IMR-90 (cell line): ENCODE measurements around the gene DUSP10. TPM values are rescaled to one million over a fixed set of nuclear protein-coding genes. Genes with fewer than 3 reads are reported as not detected.
A peak's percentile ranks its signal among the peaks of the same experiment; 100 is the strongest.

Source experiments
- ATAC-seq: fragments of 200-7000 bp; cut with Tn5 transposase; 2 replicates; pipeline ENCODE4 v1.9.1; 2020; ENCODE audit warnings: low read depth, mild to moderate bottlenecking, moderate library complexity
- BruUV-seq: library from RNA; stranded (reverse); fragments of 400-500 nt; replicated peaks from 2 replicates; lab custom pipeline; 2021; lab: Mats Ljungman, UMichigan
- CTCF ChIA-PET: fragments of 300-600 bp; formaldehyde crosslinking; extraction: SDS; loops from one replicate; lab custom pipeline; 2021; ENCODE audit warnings: antibody characterized with exemption; lab: Yijun Ruan, JAX
- POLR2A ChIA-PET: fragments of 300-600 bp; sonication (Branson Sonifier 250); formaldehyde crosslinking; loops from one replicate; lab custom pipeline; 2022; ENCODE audit warnings: antibody characterized with exemption; ENCODE audit not compliant: unreplicated experiment; lab: Charles Lee
- DNase-seq: peaks from one replicate; pipeline ENCODE4 v3.0.0; 2013
- H2AFZ ChIP-seq: replicated peaks from 2 replicates; pipeline ENCODE3; 2013; ENCODE audit warnings: low read length, mild to moderate bottlenecking; ENCODE audit not compliant: poor library complexity
- H2AK5ac ChIP-seq: 2 replicates; pipeline ENCODE4 v1.6.1; 2013; ENCODE audit warnings: low read depth, low read length, inconsistent platforms
- H2AK9ac ChIP-seq: replicated peaks from 2 replicates; pipeline ENCODE3; 2013; ENCODE audit warnings: mild to moderate bottlenecking, low read depth, low read length, moderate library complexity; ENCODE audit not compliant: poor library complexity
- H2BK120ac ChIP-seq: 2 replicates; pipeline ENCODE4 v1.6.1; 2013; ENCODE audit warnings: low read depth, low read length, inconsistent platforms
- H2BK15ac ChIP-seq: 3 replicates; pipeline ENCODE4 v1.6.1; 2013; ENCODE audit warnings: low read depth, low read length, inconsistent platforms
- H2BK20ac ChIP-seq: 2 replicates; pipeline ENCODE4 v1.6.1; 2013; ENCODE audit warnings: low read depth, mild to moderate bottlenecking, inconsistent platforms, low read length, moderate library complexity
- H2BK5ac ChIP-seq: 2 replicates; pipeline ENCODE4 v1.6.1; 2013; ENCODE audit warnings: mild to moderate bottlenecking, low read depth, low read length, inconsistent platforms; ENCODE audit not compliant: poor library complexity, severe bottlenecking
- H3K14ac ChIP-seq: replicated peaks from 2 replicates; pipeline ENCODE4 v1.6.1; 2013; ENCODE audit warnings: low read depth, low read length, inconsistent platforms
- H3K18ac ChIP-seq: 2 replicates; pipeline ENCODE4 v1.6.1; 2013; ENCODE audit warnings: low read depth, low read length, control low read depth
- H3K23ac ChIP-seq: 2 replicates; pipeline ENCODE4 v1.6.1; 2013; ENCODE audit warnings: low read depth, low read length, inconsistent platforms
- H3K27ac ChIP-seq: 2 replicates; pipeline ENCODE4 v1.5.1; 2013; ENCODE audit warnings: mild to moderate bottlenecking, control low read depth, low read length; ENCODE audit not compliant: insufficient read depth
- H3K27me3 ChIP-seq: 2 replicates; pipeline ENCODE4 v1.6.1; 2013; ENCODE audit warnings: low read length; ENCODE audit not compliant: control insufficient read depth, insufficient read depth
- H3K36me3 ChIP-seq: 2 replicates; pipeline ENCODE4 v1.6.1; 2013; ENCODE audit warnings: low read length, mixed read lengths; ENCODE audit not compliant: control insufficient read depth, insufficient read depth
- H3K4ac ChIP-seq: 2 replicates; pipeline ENCODE4 v1.6.1; 2013; ENCODE audit warnings: low read depth, low read length, inconsistent platforms
- H3K4me1 ChIP-seq: 2 replicates; pipeline ENCODE4 v1.6.1; 2013; ENCODE audit warnings: low read length, mixed read lengths; ENCODE audit not compliant: control insufficient read depth, insufficient read depth
- H3K4me2 ChIP-seq: 2 replicates; pipeline ENCODE4 v1.6.1; 2013; ENCODE audit warnings: low read depth, mild to moderate bottlenecking, control low read depth, low read length, moderate library complexity
- H3K4me3 ChIP-seq: 2 replicates; pipeline ENCODE4 v1.5.1; 2013; ENCODE audit warnings: low read depth, mild to moderate bottlenecking, control low read depth, low read length, moderate library complexity; ENCODE audit not compliant: insufficient read depth
- H3K56ac ChIP-seq: 2 replicates; pipeline ENCODE4 v1.6.1; 2013; ENCODE audit warnings: low read length, inconsistent platforms; ENCODE audit not compliant: insufficient read depth; ENCODE audit errors: extremely low read depth
- H3K79me1 ChIP-seq, 2 experiments: 2 replicates each; pipeline ENCODE4 v1.6.1; 2013; ENCODE audit warnings: low read length in 2 of 2, inconsistent platforms in 1 of 2, low read depth in 1 of 2
- H3K9ac ChIP-seq: 2 replicates; pipeline ENCODE4 v1.6.1; 2013; ENCODE audit warnings: low read depth, low read length, control low read depth
- H3K9me1 ChIP-seq: 2 replicates; pipeline ENCODE4 v1.6.1; 2013; ENCODE audit warnings: low read length, inconsistent platforms; ENCODE audit not compliant: insufficient read depth
- H3K9me3 ChIP-seq: 2 replicates; pipeline ENCODE4 v1.6.1; 2013; ENCODE audit warnings: low read length; ENCODE audit not compliant: control insufficient read depth, insufficient read depth
- H4K20me1 ChIP-seq: 2 replicates; pipeline ENCODE4 v1.6.1; 2013; ENCODE audit warnings: low read length, inconsistent platforms; ENCODE audit not compliant: insufficient read depth
- H4K5ac ChIP-seq: 2 replicates; pipeline ENCODE4 v1.6.1; 2013; ENCODE audit warnings: mild to moderate bottlenecking, low read depth, low read length, control low read depth
- H4K8ac ChIP-seq, 2 experiments: 2 replicates each; pipeline ENCODE4 v1.6.1; 2013; ENCODE audit warnings: low read depth in 2 of 2, low read length in 2 of 2, control low read depth in 1 of 2, inconsistent platforms in 1 of 2
- H4K91ac ChIP-seq: 2 replicates; pipeline ENCODE4 v1.6.1; 2013; ENCODE audit warnings: low read depth, low read length, inconsistent platforms; ENCODE audit not compliant: insufficient read depth
- BHLHE40 ChIP-seq: fragments of 150-350 bp; IDR thresholded peaks from 2 replicates; pipeline ENCODE4 v1.6.1; 2016; ENCODE audit warnings: mild to moderate bottlenecking, low read depth, low read length
- CHD1 ChIP-seq: IDR thresholded peaks from 2 replicates; pipeline ENCODE4 v1.6.1; 2012; ENCODE audit warnings: low read depth, low read length, improper control_type of control experiment
- FOS ChIP-seq: fragments of 150-350 bp; IDR thresholded peaks from 2 replicates; pipeline ENCODE4 v1.6.1; 2016; ENCODE audit warnings: low read depth, low read length
- POLR2A ChIP-seq: IDR thresholded peaks from 2 replicates; pipeline ENCODE4 v1.6.1; 2012; ENCODE audit warnings: mild to moderate bottlenecking, low read depth, low read length
- RCOR1 ChIP-seq: IDR thresholded peaks from 2 replicates; pipeline ENCODE4 v1.6.1; 2012; ENCODE audit warnings: mild to moderate bottlenecking, low read length, improper control_type of control experiment; ENCODE audit not compliant: insufficient replicate concordance
- WGBS, 2 experiments: methylation state at CpG; one replicate each; pipeline versions ENCODE4 v1.1.5 to v1.1.7; 2013; ENCODE audit warnings: missing lambda C conversion rate in 2 of 2; ENCODE audit not compliant: insufficient read length in 1 of 2; ENCODE audit errors: extremely low coverage in 2 of 2; 5-methylcytosine and 5-hydroxymethylcytosine counted together
- dilution Hi-C: fragments of 300-500 bp; cut with HindIII; formaldehyde crosslinking; loops from one replicate; pipeline ENCODE4 v1.14.3; 2018; ENCODE audit warnings: low sequenced_read_pairs; ENCODE audit not compliant: unreplicated experiment
- in situ Hi-C: fragments of 300-500 bp; cut with MboI; formaldehyde crosslinking; loops from 3 replicates; pipeline ENCODE4 v1.14.3; 2019; ENCODE audit warnings: low sequenced_read_pairs, inconsistent platforms, mixed read lengths
- intact Hi-C: fragments of 100-400 bp; cut with micrococcal nuclease; formaldehyde crosslinking; loops from 2 replicates; pipeline ENCODE4 v1.10.0; 2022
- polyA plus RNA-seq, 3 experiments: library from polyadenylated mRNA; depleted of rRNA; stranded (reverse); fragments of >200 nt; gene quantifications; 2 replicates each; pipeline ENCODE4 v1.2.3, GENCODE V29; 2012; ENCODE audit warnings: low replicate concordance in 1 of 3
- total RNA-seq: library from RNA; depleted of rRNA; stranded (reverse); fragments of >200 nt; gene quantifications from 2 replicates; pipeline ENCODE4 v1.2.3, GENCODE V29; 2012
- TF ChIP-seq, protein P1 (sequence below): conservative IDR thresholded peaks from 2 replicates; pipeline ENCODE4 v1.5.1; 2012; ENCODE audit warnings: mild to moderate bottlenecking, low read depth, low read length, improper control_type of control experiment
- TF ChIP-seq, protein P2 (sequence below): fragments of 150-350 bp; IDR thresholded peaks from 2 replicates; pipeline ENCODE4 v1.6.1; 2017; ENCODE audit warnings: mild to moderate bottlenecking, antibody characterized with exemption, low read length, low read depth

Gene DUSP10
- total and polyA plus RNA-seq, 2 of the 4 experiments (the other 2 are of a cell fraction), result 41.7 to 59.1 TPM

DNA sequence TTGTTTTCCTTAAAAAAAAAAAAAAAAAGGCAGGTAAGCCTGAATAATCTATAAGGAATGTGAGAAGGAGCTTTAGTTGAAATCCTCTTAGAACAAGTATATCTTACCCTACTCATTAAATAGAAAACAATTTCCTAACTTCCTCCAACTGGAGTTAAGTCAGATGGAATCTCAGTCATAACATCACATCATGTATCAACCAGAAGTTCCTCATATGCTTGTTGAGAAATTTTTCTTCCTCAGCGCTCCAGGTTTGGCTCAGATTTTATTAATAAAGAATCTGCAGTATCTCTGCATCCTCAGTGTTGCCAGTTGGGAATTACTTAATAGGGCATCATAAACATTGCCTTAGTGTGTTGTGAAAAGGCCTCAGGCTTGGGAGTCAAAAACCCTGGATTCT, 37.6 kb downstream of the DUSP10 start:
- no peak overlapping the region for H3K14ac ChIP-seq
- peak overlapping the region; percentile 93 for H3K18ac ChIP-seq
- intact Hi-C loops, result no loop called here
- peak overlapping the region; percentile 83 for H3K27ac ChIP-seq
- no TSS peak for BruUV-seq
- peak; percentile 55 for ATAC-seq
- in situ Hi-C loops, result no loop called here
- H3K4me3 ChIP-seq, result no peak overlapping the region
- H3K79me1 ChIP-seq, result peaks cover 27 to 74% of the 10 kb centered on the region in 2 experiments
- H2BK20ac ChIP-seq, result no peak overlapping the region
- WGBS, 2 experiments, result no CpG with 5 or more reads among the region's 1 CpG
- peaks cover 15% of the 10 kb centered on the region for H3K4me1 ChIP-seq
- H3K23ac ChIP-seq, result no peak overlapping the region
- H2BK5ac ChIP-seq, result peak overlapping the region; percentile 79
- no peak overlapping the region for H2AK5ac ChIP-seq
- H2AK9ac ChIP-seq, result no peak overlapping the region
- H2AFZ ChIP-seq, result no peak overlapping the region
- H3K36me3 ChIP-seq, result peaks cover 42% of the 10 kb centered on the region
- dilution Hi-C loops, result no loop called here
- 0 out of 2 replicates have a peak overlapping the region, but pooled peaks have one; percentile 36 for H3K9ac ChIP-seq
- H4K91ac ChIP-seq, result no peak overlapping the region
- H3K9me1 ChIP-seq, result peaks cover 19% of the 10 kb centered on the region
- no peak overlapping the region for H3K4ac ChIP-seq
- H3K27me3 ChIP-seq, result no peaks in the 10 kb centered on the region
- POLR2A ChIA-PET, result interaction anchor here (0.6 kb wide), 1 partner anchor 286 kb away, joined by 8 read pairs; no protein-coding TSS in a partner anchor
- H3K9me3 ChIP-seq, result no peaks in the 10 kb centered on the region
- DNase-seq, result peak; percentile 57
- peak overlapping the region; percentile 41; the same call in 1 of the 2 replicates for H3K4me2 ChIP-seq
- CTCF ChIA-PET, result interaction anchor here (0.6 to 1.3 kb wide), 4 partner anchors 57 to 1020 kb away, joined by 3 to 5 read pairs (median 4); no protein-coding TSS in a partner anchor
- H3K56ac ChIP-seq, result no peak overlapping the region
- H2BK120ac ChIP-seq, result no peak overlapping the region
- no peak overlapping the region for H2BK15ac ChIP-seq
- no peak overlapping the region for H4K8ac ChIP-seq
- peaks cover 7% of the 10 kb centered on the region; the same call in 1 of the 2 replicates for H4K20me1 ChIP-seq
- peak overlapping the region; percentile 76; the same call in 1 of the 2 replicates for H4K5ac ChIP-seq
- TF ChIP-seq FOS (no peak), BHLHE40 (no peak), CHD1 (no peak), POLR2A (no peak), RCOR1 (no peak)
- TF ChIP-seq, protein P1, sequence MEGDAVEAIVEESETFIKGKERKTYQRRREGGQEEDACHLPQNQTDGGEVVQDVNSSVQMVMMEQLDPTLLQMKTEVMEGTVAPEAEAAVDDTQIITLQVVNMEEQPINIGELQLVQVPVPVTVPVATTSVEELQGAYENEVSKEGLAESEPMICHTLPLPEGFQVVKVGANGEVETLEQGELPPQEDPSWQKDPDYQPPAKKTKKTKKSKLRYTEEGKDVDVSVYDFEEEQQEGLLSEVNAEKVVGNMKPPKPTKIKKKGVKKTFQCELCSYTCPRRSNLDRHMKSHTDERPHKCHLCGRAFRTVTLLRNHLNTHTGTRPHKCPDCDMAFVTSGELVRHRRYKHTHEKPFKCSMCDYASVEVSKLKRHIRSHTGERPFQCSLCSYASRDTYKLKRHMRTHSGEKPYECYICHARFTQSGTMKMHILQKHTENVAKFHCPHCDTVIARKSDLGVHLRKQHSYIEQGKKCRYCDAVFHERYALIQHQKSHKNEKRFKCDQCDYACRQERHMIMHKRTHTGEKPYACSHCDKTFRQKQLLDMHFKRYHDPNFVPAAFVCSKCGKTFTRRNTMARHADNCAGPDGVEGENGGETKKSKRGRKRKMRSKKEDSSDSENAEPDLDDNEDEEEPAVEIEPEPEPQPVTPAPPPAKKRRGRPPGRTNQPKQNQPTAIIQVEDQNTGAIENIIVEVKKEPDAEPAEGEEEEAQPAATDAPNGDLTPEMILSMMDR, result no peak
- TF ChIP-seq, protein P2, sequence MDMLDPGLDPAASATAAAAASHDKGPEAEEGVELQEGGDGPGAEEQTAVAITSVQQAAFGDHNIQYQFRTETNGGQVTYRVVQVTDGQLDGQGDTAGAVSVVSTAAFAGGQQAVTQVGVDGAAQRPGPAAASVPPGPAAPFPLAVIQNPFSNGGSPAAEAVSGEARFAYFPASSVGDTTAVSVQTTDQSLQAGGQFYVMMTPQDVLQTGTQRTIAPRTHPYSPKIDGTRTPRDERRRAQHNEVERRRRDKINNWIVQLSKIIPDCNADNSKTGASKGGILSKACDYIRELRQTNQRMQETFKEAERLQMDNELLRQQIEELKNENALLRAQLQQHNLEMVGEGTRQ, result no peak
